GM11168 (cell line): ENCODE measurements around the gene RASA4B.
"Not testable (repeated sequence)": the region's sequence is repeated elsewhere in the genome, so short reads cannot be mapped to it uniquely, and the experiment has no call there.

Experiments used
- in situ Hi-C: fragments of 300-500 bp; cut with MboI; formaldehyde crosslinking; loops from one replicate; pipeline ENCODE4 v1.12.0; 2022; ENCODE audit warnings: low sequenced_read_pairs; ENCODE audit not compliant: unreplicated experiment

Gene RASA4B

GRCh38 chr7:102512642-102513221, 4.8 kb downstream of the RASA4B start:
- in situ Hi-C loops = loop anchor here (25.0 kb wide), 1 partner anchor 100 kb away; the partner anchor contains the start of gene RASA4

GRCh38 chr7:102511860-102512522, 5.6 kb downstream of the RASA4B start:
- in situ Hi-C loops = loop anchor here (25.0 kb wide), 1 partner anchor 100 kb away; the partner anchor contains the start of gene RASA4

- in situ Hi-C loops = loop anchor here (25.0 kb wide), 1 partner anchor 102 kb away; the partner anchor contains the start of gene RASA4
Observed at GRCh38 chr7:102510575-102510974, 7.0 kb downstream of the RASA4B start.

- in situ Hi-C loops = loop anchor here (25.0 kb wide), 1 partner anchor 105 kb away; the partner anchor contains the start of gene RASA4
Observed at GRCh38 chr7:102507410-102508088, 10.0 kb downstream of the RASA4B start.

- in situ Hi-C loops = loop anchor here (25.0 kb wide), 1 partner anchor 107 kb away; the partner anchor contains the start of gene RASA4
Observed at GRCh38 chr7:102505298-102506185, 12.0 kb downstream of the RASA4B start.

- in situ Hi-C loops = loop anchor here (25.0 kb wide), 1 partner anchor 109 kb away; the partner anchor contains the start of gene RASA4
Observed at GRCh38 chr7:102503141-102503540, 14.4 kb downstream of the RASA4B start.

- in situ Hi-C loops = not testable (repeated sequence)
Observed at GRCh38 chr7:102498321-102498720, 19.3 kb downstream of the RASA4B start.

GRCh38 chr7:102497308-102497707, 20.3 kb downstream of the RASA4B start:
- in situ Hi-C loops = not testable (repeated sequence)

GRCh38 chr7:102496861-102497260, 20.7 kb downstream of the RASA4B start:
- in situ Hi-C loops = not testable (repeated sequence)

- in situ Hi-C loops = not testable (repeated sequence)
Observed at GRCh38 chr7:102494473-102495149, 23.0 kb downstream of the RASA4B start.

- in situ Hi-C loops = not testable (repeated sequence)
Observed at GRCh38 chr7:102494026-102494425, 23.6 kb downstream of the RASA4B start.

GRCh38 chr7:102493220-102493935, 24.2 kb downstream of the RASA4B start:
- in situ Hi-C loops = not testable (repeated sequence)

- in situ Hi-C loops = not testable (repeated sequence)
Observed at GRCh38 chr7:102490529-102491075, 27.0 kb downstream of the RASA4B start.

- in situ Hi-C loops = not testable (repeated sequence)
Observed at GRCh38 chr7:102484317-102484716, 33.3 kb downstream of the RASA4B start.

- in situ Hi-C loops = not testable (repeated sequence)
Observed at GRCh38 chr7:102481962-102482361, 35.6 kb downstream of the RASA4B start.

GRCh38 chr7:102479982-102480637, 37.5 kb downstream of the RASA4B start:
- in situ Hi-C loops = not testable (repeated sequence)

- in situ Hi-C loops = not testable (repeated sequence)
Observed at GRCh38 chr7:102479209-102479584, 38.4 kb downstream of the RASA4B start.
